Activated T-cell treated with anti-CD3 and anti-CD28 coated beads, Interleukin-2, amount 50 U/mL, for 1 hour (primary cell): ENCODE data around the gene EVC.
"Not testable (repeated sequence)": the region's sequence is repeated elsewhere in the genome, so short reads cannot be mapped to it uniquely, and the experiment has no call there.

ENCODE experiments used
- DNase-seq: peaks from one replicate; pipeline ENCODE4 v3.0.0-alpha.2; 2020

Gene EVC

GRCh38 chr4:5854929-5855328, 143.9 kb downstream of the EVC start:
- no peak for DNase-seq

GRCh38 chr4:5856362-5856761, 145.4 kb downstream of the EVC start:
- DNase-seq: not testable (repeated sequence)

- no peak for DNase-seq
Observed at GRCh38 chr4:5857199-5857598, 146.2 kb downstream of the EVC start.

- no peak for DNase-seq
Observed at GRCh38 chr4:5858020-5858769, 147.2 kb downstream of the EVC start.

- DNase-seq: no peak
Observed at GRCh38 chr4:5863461-5864113, 152.6 kb downstream of the EVC start.
